HepG2 (cell line): ENCODE results near the gene ENO3. TPM values are rescaled to one million over a fixed set of nuclear protein-coding genes. Genes with fewer than 3 reads are reported as not detected.

ENCODE experiments used
- ARNT2 ChIP-seq: sonication (generic); formaldehyde crosslinking; IDR thresholded peaks from 2 replicates; pipeline ENCODE4 v1.8.0; 2022; ENCODE audit warnings: mild to moderate bottlenecking, low read depth, missing genetic modification reagents, moderate library complexity
- BRD4 ChIP-seq: sonication (generic); formaldehyde crosslinking; IDR thresholded peaks from 2 replicates; pipeline ENCODE4 v1.4.0; 2020; ENCODE audit warnings: missing genetic modification reagents
- CHD2 ChIP-seq: IDR thresholded peaks from 2 replicates; pipeline ENCODE4 v1.6.1; 2011; ENCODE audit warnings: low read depth, low read length, improper control_type of control experiment
- FOXA3 ChIP-seq: IDR thresholded peaks from 2 replicates; pipeline ENCODE4 v1.6.1; 2016; ENCODE audit warnings: missing genetic modification reagents, missing compliant biosample characterization
- KDM2A ChIP-seq: sonication (generic); formaldehyde crosslinking; IDR thresholded peaks from 2 replicates; pipeline ENCODE4 v1.4.0; 2020; ENCODE audit warnings: low read depth, missing genetic modification reagents, borderline replicate concordance
- RARG ChIP-seq: sonication (generic); formaldehyde crosslinking; IDR thresholded peaks from 2 replicates; pipeline ENCODE4 v1.4.0; 2020; ENCODE audit warnings: low read depth, mild to moderate bottlenecking, missing genetic modification reagents
- SAFB2 ChIP-seq: sonication (generic); formaldehyde crosslinking; IDR thresholded peaks from 2 replicates; pipeline ENCODE4 v1.5.1; 2020; ENCODE audit warnings: missing genetic modification reagents, low read depth, mild to moderate bottlenecking, borderline replicate concordance
- SALL1 ChIP-seq: sonication (generic); formaldehyde crosslinking; IDR thresholded peaks from 2 replicates; pipeline ENCODE4 v1.8.0; 2022; ENCODE audit warnings: mild to moderate bottlenecking, missing genetic modification reagents
- SPEN ChIP-seq: sonication (generic); formaldehyde crosslinking; IDR thresholded peaks from 2 replicates; pipeline ENCODE4 v1.5.1; 2020; ENCODE audit warnings: low read depth, mild to moderate bottlenecking, missing genetic modification reagents
- ZFP36L1 ChIP-seq: sonication (generic); formaldehyde crosslinking; IDR thresholded peaks from 2 replicates; pipeline ENCODE4 v1.8.0; 2022; ENCODE audit warnings: mild to moderate bottlenecking, missing genetic modification reagents, moderate library complexity
- ZMAT3 ChIP-seq: sonication (generic); formaldehyde crosslinking; conservative IDR thresholded peaks from 2 replicates; pipeline ENCODE4 v1.7.0; 2021; ENCODE audit warnings: missing genetic modification reagents
- ZNF225 ChIP-seq: sonication (generic); formaldehyde crosslinking; IDR thresholded peaks from 2 replicates; pipeline ENCODE4 v1.4.0; 2020; ENCODE audit warnings: mild to moderate bottlenecking, missing genetic modification reagents
- ZNF333 ChIP-seq: sonication (generic); formaldehyde crosslinking; IDR thresholded peaks from 2 replicates; pipeline ENCODE4 v1.4.0; 2020; ENCODE audit warnings: mild to moderate bottlenecking, missing genetic modification reagents, borderline replicate concordance
- ZNF432 ChIP-seq: sonication (generic); formaldehyde crosslinking; IDR thresholded peaks from 2 replicates; pipeline ENCODE4 v1.5.0; 2020; ENCODE audit warnings: missing genetic modification reagents, mild to moderate bottlenecking, borderline replicate concordance
- ZNF605 ChIP-seq: sonication (generic); formaldehyde crosslinking; IDR thresholded peaks from 2 replicates; pipeline ENCODE4 v1.8.0; 2022; ENCODE audit warnings: mild to moderate bottlenecking, missing genetic modification reagents
- ZNF781 ChIP-seq: sonication (generic); formaldehyde crosslinking; IDR thresholded peaks from 2 replicates; pipeline ENCODE4 v1.5.1; 2020; ENCODE audit warnings: borderline replicate concordance, mild to moderate bottlenecking, missing genetic modification reagents; ENCODE audit errors: not compliant biosample characterization
- polyA plus RNA-seq, 8 experiments: library from polyadenylated mRNA; depleted of rRNA in 3 of 8; stranded (reverse) in 7 of 8; unstranded in 1 of 8; fragments of >200 nt; fragmentation: Illumina TruSeq in 4 of 8; extraction: Trizol in 4 of 8; gene quantifications; 2 replicates each; pipeline versions ENCODE4 v1.2.1 to v1.2.3, GENCODE V29; 2011 to 2016; ENCODE audit warnings: low read depth in 4 of 8, missing spikeins in 1 of 8, mixed read lengths in 1 of 8; ENCODE audit not compliant: insufficient read depth in 1 of 8
- total RNA-seq, 5 experiments: library from RNA; depleted of rRNA; stranded (reverse); fragments of >200 nt; fragmentation: Illumina TruSeq; extraction: Trizol; gene quantifications; 2 replicates each; pipeline ENCODE4 v1.2.3, GENCODE V29; 2016; ENCODE audit warnings: low read depth in 1 of 5
- TF ChIP-seq, protein P1 (sequence below): sonication (generic); formaldehyde crosslinking; IDR thresholded peaks from 2 replicates; pipeline ENCODE4 v1.4.0; 2020; ENCODE audit warnings: missing genetic modification reagents, borderline replicate concordance
- TF ChIP-seq, protein P2 (sequence below): sonication (generic); formaldehyde crosslinking; IDR thresholded peaks from 2 replicates; pipeline ENCODE4 v1.5.1; 2020; ENCODE audit warnings: missing genetic modification reagents, mild to moderate bottlenecking, borderline replicate concordance
- TF ChIP-seq, protein P3 (sequence below): sonication (generic); formaldehyde crosslinking; IDR thresholded peaks from 2 replicates; pipeline ENCODE4 v1.4.0; 2020; ENCODE audit warnings: missing genetic modification reagents, borderline replicate concordance

The ENO3 gene
- total and polyA plus RNA-seq, 2 of the 13 experiments (the other 11 are each of a cell fraction or from before 2014, with no cell fraction given), result 59.8 to 69.8 TPM

DNA sequence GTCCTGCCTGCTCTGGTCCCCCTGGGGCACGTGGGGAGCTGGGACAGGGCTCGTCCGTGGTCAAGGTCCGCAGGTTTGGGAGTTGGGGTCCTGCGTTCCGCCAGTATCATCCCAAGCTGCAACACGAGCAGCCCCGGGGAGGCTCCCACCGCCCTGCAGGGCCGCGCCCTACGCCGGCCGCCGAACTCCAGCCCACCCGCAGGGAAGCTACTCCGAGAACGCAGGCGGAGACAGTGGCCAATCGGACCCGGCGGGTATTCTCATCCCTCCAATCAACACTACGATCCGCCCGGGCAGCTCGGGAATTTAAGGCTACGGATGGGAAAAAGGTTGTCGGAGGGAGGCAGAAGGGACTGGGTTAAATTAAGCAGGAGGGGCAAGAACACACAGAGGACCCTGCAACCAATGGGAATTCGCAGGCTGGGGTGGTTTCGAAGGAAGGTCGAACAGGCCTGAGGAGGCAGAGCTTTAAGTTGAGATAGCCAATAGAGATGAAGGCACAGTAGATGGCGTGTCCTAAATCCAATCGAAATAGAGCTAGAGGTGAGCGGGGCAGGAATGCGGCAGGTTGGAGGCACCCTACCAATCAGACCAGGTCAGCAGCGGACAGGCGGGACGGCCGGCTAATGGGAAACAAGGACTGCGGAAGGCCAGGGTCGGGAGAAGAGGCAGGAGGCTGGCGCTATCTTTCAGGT, 16.1 kb downstream of the ENO3 start (continued):
- TF ChIP-seq, protein P1, sequence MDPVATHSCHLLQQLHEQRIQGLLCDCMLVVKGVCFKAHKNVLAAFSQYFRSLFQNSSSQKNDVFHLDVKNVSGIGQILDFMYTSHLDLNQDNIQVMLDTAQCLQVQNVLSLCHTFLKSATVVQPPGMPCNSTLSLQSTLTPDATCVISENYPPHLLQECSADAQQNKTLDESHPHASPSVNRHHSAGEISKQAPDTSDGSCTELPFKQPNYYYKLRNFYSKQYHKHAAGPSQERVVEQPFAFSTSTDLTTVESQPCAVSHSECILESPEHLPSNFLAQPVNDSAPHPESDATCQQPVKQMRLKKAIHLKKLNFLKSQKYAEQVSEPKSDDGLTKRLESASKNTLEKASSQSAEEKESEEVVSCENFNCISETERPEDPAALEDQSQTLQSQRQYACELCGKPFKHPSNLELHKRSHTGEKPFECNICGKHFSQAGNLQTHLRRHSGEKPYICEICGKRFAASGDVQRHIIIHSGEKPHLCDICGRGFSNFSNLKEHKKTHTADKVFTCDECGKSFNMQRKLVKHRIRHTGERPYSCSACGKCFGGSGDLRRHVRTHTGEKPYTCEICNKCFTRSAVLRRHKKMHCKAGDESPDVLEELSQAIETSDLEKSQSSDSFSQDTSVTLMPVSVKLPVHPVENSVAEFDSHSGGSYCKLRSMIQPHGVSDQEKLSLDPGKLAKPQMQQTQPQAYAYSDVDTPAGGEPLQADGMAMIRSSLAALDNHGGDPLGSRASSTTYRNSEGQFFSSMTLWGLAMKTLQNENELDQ (CRISPR knock-in tag), result no peak
- TF ChIP-seq ZMAT3 (CRISPR knock-in tag), result no peak
- peak; percentile 86; the same call in 1 of the 2 replicates for TF ChIP-seq ZNF605 (CRISPR knock-in tag)
- peak; percentile 50; the same call in 1 of the 2 replicates for TF ChIP-seq SALL1 (CRISPR knock-in tag)
- TF ChIP-seq ZNF432 (CRISPR knock-in tag), result no peak
- TF ChIP-seq ZFP36L1 (CRISPR knock-in tag), result peak; percentile 14; the same call in 1 of the 2 replicates
- TF ChIP-seq, protein P2, sequence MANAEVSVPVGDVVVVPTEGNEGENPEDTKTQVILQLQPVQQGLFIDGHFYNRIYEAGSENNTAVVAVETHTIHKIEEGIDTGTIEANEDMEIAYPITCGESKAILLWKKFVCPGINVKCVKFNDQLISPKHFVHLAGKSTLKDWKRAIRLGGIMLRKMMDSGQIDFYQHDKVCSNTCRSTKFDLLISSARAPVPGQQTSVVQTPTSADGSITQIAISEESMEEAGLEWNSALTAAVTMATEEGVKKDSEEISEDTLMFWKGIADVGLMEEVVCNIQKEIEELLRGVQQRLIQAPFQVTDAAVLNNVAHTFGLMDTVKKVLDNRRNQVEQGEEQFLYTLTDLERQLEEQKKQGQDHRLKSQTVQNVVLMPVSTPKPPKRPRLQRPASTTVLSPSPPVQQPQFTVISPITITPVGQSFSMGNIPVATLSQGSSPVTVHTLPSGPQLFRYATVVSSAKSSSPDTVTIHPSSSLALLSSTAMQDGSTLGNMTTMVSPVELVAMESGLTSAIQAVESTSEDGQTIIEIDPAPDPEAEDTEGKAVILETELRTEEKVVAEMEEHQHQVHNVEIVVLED (CRISPR knock-in tag), result peak; percentile 24; the same call in 1 of the 2 replicates
- TF ChIP-seq ZNF781, result peak; percentile 49
- TF ChIP-seq FOXA3 (CRISPR knock-in tag), result 0 out of 2 replicates have a peak, but pooled peaks have one; percentile 6
- peak; percentile 47; the same call in 1 of the 2 replicates for TF ChIP-seq ZNF225 (CRISPR knock-in tag)
- no peak for TF ChIP-seq SPEN (CRISPR knock-in tag)
- TF ChIP-seq CHD2, result peak; percentile 75
- TF ChIP-seq, protein P3, sequence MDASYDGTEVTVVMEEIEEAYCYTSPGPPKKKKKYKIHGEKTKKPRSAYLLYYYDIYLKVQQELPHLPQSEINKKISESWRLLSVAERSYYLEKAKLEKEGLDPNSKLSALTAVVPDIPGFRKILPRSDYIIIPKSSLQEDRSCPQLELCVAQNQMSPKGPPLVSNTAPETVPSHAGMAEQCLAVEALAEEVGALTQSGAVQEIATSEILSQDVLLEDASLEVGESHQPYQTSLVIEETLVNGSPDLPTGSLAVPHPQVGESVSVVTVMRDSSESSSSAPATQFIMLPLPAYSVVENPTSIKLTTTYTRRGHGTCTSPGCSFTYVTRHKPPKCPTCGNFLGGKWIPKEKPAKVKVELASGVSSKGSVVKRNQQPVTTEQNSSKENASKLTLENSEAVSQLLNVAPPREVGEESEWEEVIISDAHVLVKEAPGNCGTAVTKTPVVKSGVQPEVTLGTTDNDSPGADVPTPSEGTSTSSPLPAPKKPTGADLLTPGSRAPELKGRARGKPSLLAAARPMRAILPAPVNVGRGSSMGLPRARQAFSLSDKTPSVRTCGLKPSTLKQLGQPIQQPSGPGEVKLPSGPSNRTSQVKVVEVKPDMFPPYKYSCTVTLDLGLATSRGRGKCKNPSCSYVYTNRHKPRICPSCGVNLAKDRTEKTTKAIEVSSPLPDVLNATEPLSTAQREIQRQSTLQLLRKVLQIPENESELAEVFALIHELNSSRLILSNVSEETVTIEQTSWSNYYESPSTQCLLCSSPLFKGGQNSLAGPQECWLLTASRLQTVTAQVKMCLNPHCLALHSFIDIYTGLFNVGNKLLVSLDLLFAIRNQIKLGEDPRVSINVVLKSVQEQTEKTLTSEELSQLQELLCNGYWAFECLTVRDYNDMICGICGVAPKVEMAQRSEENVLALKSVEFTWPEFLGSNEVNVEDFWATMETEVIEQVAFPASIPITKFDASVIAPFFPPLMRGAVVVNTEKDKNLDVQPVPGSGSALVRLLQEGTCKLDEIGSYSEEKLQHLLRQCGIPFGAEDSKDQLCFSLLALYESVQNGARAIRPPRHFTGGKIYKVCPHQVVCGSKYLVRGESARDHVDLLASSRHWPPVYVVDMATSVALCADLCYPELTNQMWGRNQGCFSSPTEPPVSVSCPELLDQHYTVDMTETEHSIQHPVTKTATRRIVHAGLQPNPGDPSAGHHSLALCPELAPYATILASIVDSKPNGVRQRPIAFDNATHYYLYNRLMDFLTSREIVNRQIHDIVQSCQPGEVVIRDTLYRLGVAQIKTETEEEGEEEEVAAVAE, result peak; percentile 48
- TF ChIP-seq ZNF333, result no peak
- peak; percentile 61; the same call in 1 of the 2 replicates for TF ChIP-seq ARNT2 (CRISPR knock-in tag)
- TF ChIP-seq KDM2A (CRISPR knock-in tag), result peak; percentile 45; the same call in 1 of the 2 replicates
- TF ChIP-seq BRD4 (CRISPR knock-in tag), result no peak
- no peak for TF ChIP-seq RARG
- no peak for TF ChIP-seq SAFB2
